Loucy (cell line): ENCODE results near the gene RAB31.
"Not testable (repeated sequence)": the region's sequence is repeated elsewhere in the genome, so short reads cannot be mapped to it uniquely, and the experiment has no call there.

ENCODE experiments used
- H2AFZ ChIP-seq: fragments of 200-600 bp; sonication (generic); 2 replicates; pipeline ENCODE4 v1.6.0; 2016; ENCODE audit warnings: antibody characterized with exemption, mild to moderate bottlenecking, low read length, moderate library complexity
- H3F3A ChIP-seq: fragments of 200-600 bp; 2 replicates; pipeline ENCODE4 v1.6.0; 2016; ENCODE audit warnings: antibody characterized with exemption, low read depth, mild to moderate bottlenecking
- H3K27me3 ChIP-seq: fragments of 200-600 bp; sonication (generic); 2 replicates; pipeline ENCODE4 v1.6.1; 2014; ENCODE audit warnings: low read length, mild to moderate bottlenecking; ENCODE audit not compliant: insufficient read depth, poor library complexity, severe bottlenecking
- H3K36me3 ChIP-seq: fragments of 200-600 bp; sonication (generic); 2 replicates; pipeline ENCODE4 v1.6.1; 2016; ENCODE audit warnings: low read length; ENCODE audit not compliant: insufficient read depth
- H3K4me1 ChIP-seq: fragments of 200-600 bp; sonication (generic); 2 replicates; pipeline ENCODE4 v1.5.1; 2014; ENCODE audit warnings: low read length, mild to moderate bottlenecking; ENCODE audit not compliant: insufficient read depth, poor library complexity, severe bottlenecking
- H3K4me2 ChIP-seq: fragments of 200-600 bp; sonication (generic); 2 replicates; pipeline ENCODE4 v1.6.0; 2014; ENCODE audit warnings: antibody characterized with exemption, low read length, low read depth, mild to moderate bottlenecking; ENCODE audit not compliant: poor library complexity, severe bottlenecking
- H3K4me3 ChIP-seq: fragments of 200-600 bp; sonication (generic); 2 replicates; pipeline ENCODE4 v1.5.1; 2014; ENCODE audit warnings: low read length, mild to moderate bottlenecking, mixed read lengths; ENCODE audit not compliant: poor library complexity, severe bottlenecking
- H3K79me2 ChIP-seq: fragments of 200-600 bp; sonication (generic); 2 replicates; pipeline ENCODE4 v1.6.1; 2014; ENCODE audit warnings: low read length; ENCODE audit not compliant: insufficient read depth
- H3K9ac ChIP-seq: fragments of 200-600 bp; sonication (generic); 2 replicates; pipeline ENCODE4 v1.6.0; 2014; ENCODE audit warnings: mild to moderate bottlenecking, low read depth, low read length, moderate library complexity; ENCODE audit not compliant: poor library complexity, severe bottlenecking
- H3K9me2 ChIP-seq: fragments of 200-600 bp; sonication (generic); replicated peaks from 2 replicates; pipeline ENCODE4 v1.6.1; 2016; ENCODE audit warnings: low read depth, low read length, mixed read lengths
- H3K9me3 ChIP-seq: fragments of 200-600 bp; sonication (generic); 2 replicates; pipeline ENCODE4 v1.6.1; 2014; ENCODE audit warnings: mild to moderate bottlenecking, antibody characterized with exemption, low read length, low read depth; ENCODE audit not compliant: insufficient read depth
- H4K20me1 ChIP-seq: fragments of 200-600 bp; sonication (generic); 2 replicates; pipeline ENCODE4 v1.6.0; 2014; ENCODE audit warnings: antibody characterized with exemption, low read length, mild to moderate bottlenecking; ENCODE audit not compliant: insufficient read depth, poor library complexity, severe bottlenecking
- CTCF ChIP-seq: fragments of 200-600 bp; sonication (generic); conservative IDR thresholded peaks from 2 replicates; pipeline ENCODE4 v1.5.1; 2014; ENCODE audit warnings: mild to moderate bottlenecking, antibody characterized with exemption, low read length
- EZH2phosphoT487 ChIP-seq: fragments of 200-600 bp; IDR thresholded peaks from 2 replicates; pipeline ENCODE4 v1.6.1; 2018; ENCODE audit warnings: antibody characterized with exemption, mild to moderate bottlenecking, moderate library complexity, borderline replicate concordance

RAB31 gene

GRCh38 chr18:9898792-9899549 lies 190.9 kb downstream of the RAB31 start:
- Histone ChIP-seq H3K9ac (no peak overlapping the region), H3K4me2 (no peak overlapping the region), H3K4me1 (peaks cover 7% of the 10 kb centered on the region), H3K9me2 (no peaks in the 10 kb centered on the region), H3K4me3 (no peak overlapping the region), H3K27me3 (no peaks in the 10 kb centered on the region), H2AFZ (peak overlapping the region; percentile 39), H3K36me3 (no peaks in the 10 kb centered on the region), H4K20me1 (no peaks in the 10 kb centered on the region), H3K79me2 (no peaks in the 10 kb centered on the region), H3F3A (no peaks in the 10 kb centered on the region), H3K9me3 (no peaks in the 10 kb centered on the region)
- TF ChIP-seq EZH2phosphoT487 (no peak), CTCF (no peak)

- not testable (repeated sequence) for H3K4me3 ChIP-seq, H3K4me1 ChIP-seq, H3K27me3 ChIP-seq, H3K9me2 ChIP-seq, H2AFZ ChIP-seq, H3K36me3 ChIP-seq, H3K79me2 ChIP-seq, H3K4me2 ChIP-seq, H3F3A ChIP-seq, H4K20me1 ChIP-seq, H3K9ac ChIP-seq, H3K9me3 ChIP-seq
Measured at GRCh38 chr18:9899550-9899930, 191.4 kb downstream of the RAB31 start.

GRCh38 chr18:9900699-9901098 lies 192.6 kb downstream of the RAB31 start:
- TF ChIP-seq CTCF: no peak
- TF ChIP-seq EZH2phosphoT487: no peak
- no peaks in the 10 kb centered on the region for H3K27me3 ChIP-seq
- no peaks in the 10 kb centered on the region for H3F3A ChIP-seq
- H4K20me1 ChIP-seq: no peaks in the 10 kb centered on the region
- no peaks in the 10 kb centered on the region for H3K79me2 ChIP-seq
- no peaks in the 10 kb centered on the region for H3K36me3 ChIP-seq
- H3K9me3 ChIP-seq: no peaks in the 10 kb centered on the region
- no peak overlapping the region for H2AFZ ChIP-seq
- no peak overlapping the region for H3K9ac ChIP-seq
- H3K4me2 ChIP-seq: no peak overlapping the region
- H3K4me1 ChIP-seq: peaks cover 7% of the 10 kb centered on the region
- no peak overlapping the region for H3K4me3 ChIP-seq
- H3K9me2 ChIP-seq: no peaks in the 10 kb centered on the region

GRCh38 chr18:9901377-9901776 lies 193.3 kb downstream of the RAB31 start:
- no peaks in the 10 kb centered on the region for H3K9me2 ChIP-seq
- H2AFZ ChIP-seq: no peak overlapping the region
- no peaks in the 10 kb centered on the region for H4K20me1 ChIP-seq
- no peak for TF ChIP-seq EZH2phosphoT487
- TF ChIP-seq CTCF: no peak
- no peaks in the 10 kb centered on the region for H3K9me3 ChIP-seq
- H3F3A ChIP-seq: no peaks in the 10 kb centered on the region
- no peak overlapping the region for H3K9ac ChIP-seq
- H3K27me3 ChIP-seq: no peaks in the 10 kb centered on the region
- H3K4me1 ChIP-seq: peaks cover 7% of the 10 kb centered on the region
- no peak overlapping the region for H3K4me2 ChIP-seq
- no peaks in the 10 kb centered on the region for H3K36me3 ChIP-seq
- no peak overlapping the region for H3K4me3 ChIP-seq
- H3K79me2 ChIP-seq: no peaks in the 10 kb centered on the region

- not testable (repeated sequence) for H3K4me1 ChIP-seq, H3K4me2 ChIP-seq, H3K79me2 ChIP-seq, H3K36me3 ChIP-seq, H2AFZ ChIP-seq, H3K9me3 ChIP-seq, H3K9ac ChIP-seq, H4K20me1 ChIP-seq, H3F3A ChIP-seq, H3K4me3 ChIP-seq, H3K9me2 ChIP-seq, H3K27me3 ChIP-seq
Measured at GRCh38 chr18:9902264-9902663, 194.2 kb downstream of the RAB31 start.
